HG03103 (cell line): ENCODE measurements around the gene PLD5.
"Not testable (repeated sequence)": the region's sequence is repeated elsewhere in the genome, so short reads cannot be mapped to it uniquely, and the experiment has no call there.

Experiments
- ATAC-seq: cut with Tn5 transposase; IDR thresholded peaks from one replicate; pipeline ENCODE4 v1.9.1; 2021; ENCODE audit warnings: low read depth; ENCODE audit not compliant: unreplicated experiment

The PLD5 gene

DNA sequence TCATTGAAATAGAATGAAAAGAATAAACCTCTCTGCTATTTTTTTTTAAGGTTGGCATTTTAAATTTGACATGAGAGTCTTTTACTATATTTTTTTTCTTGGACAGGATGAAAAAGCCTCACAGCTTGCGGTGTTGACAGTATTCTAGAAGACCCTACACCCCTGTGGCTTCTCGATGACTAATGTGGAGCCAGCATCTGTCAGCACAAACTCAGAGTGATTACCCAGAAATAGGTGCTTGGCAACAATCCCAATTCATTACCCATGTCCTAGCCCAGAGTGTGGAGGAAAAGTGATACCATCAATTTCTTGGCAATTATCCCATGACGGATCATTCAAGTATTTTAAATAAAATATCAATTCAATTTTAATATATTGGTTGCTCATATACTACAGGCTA, 338.8 kb downstream of the PLD5 start:
- no peak for ATAC-seq

GRCh38 chr1:242184955-242185354, 339.5 kb downstream of the PLD5 start:
- no peak for ATAC-seq

DNA sequence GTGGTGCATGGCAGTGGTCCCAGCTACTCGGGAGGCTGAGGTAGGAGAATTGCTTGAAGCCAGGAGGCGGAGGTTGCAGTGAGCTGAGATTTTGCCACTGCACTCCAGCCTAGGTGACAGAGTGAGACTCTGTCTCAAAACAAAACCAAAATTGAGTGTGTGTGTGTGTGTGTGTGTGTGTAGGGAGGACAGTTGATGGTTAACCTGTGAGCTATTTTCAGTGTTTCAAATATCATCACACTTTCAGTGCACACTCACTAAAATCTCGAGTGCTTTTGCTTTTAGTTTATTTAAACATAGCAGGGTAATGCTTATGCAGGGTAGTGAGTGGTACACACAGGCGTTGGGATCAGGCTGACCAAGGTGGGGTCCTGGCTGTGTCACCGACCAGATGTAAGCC, 344.7 kb downstream of the PLD5 start:
- ATAC-seq: peak; percentile 65

DNA sequence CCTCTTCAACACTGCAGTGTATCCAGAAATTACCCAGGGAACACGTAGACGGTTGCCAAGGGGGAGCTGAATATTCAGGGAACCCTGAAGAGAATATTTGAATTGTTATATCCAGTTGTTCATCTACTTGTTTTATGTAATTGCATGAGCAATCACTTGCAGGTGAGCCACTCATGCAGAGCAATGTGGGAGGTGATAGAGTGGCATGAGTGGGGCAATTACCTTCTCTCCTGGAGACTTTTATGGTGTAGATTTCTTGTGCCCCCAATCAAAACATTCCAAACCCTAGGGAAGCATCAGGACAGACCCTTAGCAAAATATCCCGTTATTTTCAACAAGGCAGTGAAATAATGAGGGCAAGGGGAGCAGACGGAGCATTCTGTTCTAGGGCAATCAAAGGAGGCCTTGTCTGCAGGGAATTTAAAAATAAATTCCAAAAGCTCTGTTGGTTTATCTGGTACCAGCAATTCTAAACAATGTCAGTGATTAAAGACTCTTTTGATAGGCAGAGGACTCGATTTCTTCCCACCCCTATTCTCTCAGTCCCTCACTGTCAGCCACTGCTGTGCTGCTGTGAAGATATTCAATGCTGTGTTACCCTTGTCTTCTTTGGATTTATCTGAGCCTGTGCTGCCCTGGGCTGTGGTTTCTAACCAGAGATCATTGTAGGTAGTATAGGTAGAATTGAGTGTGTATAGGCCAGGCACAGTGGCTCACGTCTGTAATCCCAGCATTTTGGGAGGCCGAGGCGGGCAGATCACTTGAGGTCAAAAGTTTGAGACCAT, 345.4 kb downstream of the PLD5 start:
- no peak for ATAC-seq

DNA sequence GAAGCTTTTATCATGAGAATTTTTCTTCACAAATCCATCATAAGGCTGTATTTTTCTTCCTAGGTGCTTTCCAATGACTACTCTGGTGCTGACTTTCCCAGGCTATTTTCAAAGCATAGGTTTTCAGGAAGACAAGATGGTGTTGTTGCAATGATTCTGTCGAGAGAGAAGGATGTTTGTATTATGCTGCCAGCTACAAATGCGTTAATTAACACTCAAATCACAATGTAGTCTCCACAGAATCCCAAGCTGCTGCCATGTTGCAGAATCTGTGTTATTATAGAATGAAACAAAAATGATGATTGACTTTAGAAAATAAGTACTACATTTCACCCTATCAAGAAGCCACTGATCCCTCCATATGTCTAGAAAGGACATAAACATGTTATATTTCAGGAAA, 346.1 kb downstream of the PLD5 start:
- no peak for ATAC-seq

DNA sequence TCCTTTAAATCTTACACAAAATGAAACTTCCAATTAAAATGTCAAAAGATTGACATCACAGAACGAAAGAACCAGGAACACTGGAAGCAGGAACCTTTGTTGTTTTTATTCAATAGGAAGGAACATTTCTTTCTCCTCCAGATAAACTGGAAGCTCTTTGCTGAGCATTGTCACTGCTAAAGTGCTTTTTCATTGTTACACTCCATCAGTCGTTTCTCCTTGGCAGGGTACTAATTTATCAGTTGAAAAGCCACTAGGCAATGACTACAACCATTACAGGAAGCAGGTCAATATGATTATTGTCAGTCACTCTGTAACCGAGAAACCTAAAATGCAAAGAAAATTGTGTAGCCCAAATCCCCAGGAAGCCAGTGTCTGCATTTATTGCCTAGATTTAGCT, 362.4 kb downstream of the PLD5 start:
- ATAC-seq: no peak

GRCh38 chr1:242147096-242147976, 377.2 kb downstream of the PLD5 start:
- no peak for ATAC-seq

DNA sequence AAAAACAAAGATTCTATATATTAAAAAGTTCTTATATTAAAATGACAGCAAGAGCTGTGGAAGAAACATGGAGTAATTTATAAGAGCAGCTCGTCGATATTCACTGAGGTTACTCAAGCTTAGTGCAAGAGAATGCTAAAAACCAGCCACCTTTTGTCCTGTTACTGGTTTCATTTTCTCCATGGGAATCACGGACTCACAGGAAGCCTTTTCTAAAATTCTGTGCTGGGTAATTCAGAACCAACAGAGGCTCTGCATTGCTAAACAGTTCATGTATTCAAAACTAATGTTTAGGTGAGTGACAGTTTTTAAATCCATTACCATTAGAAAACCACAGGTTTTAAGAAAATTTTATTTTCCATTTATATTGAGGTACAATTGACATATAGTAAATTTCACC, 377.8 kb downstream of the PLD5 start:
- ATAC-seq: no peak

DNA sequence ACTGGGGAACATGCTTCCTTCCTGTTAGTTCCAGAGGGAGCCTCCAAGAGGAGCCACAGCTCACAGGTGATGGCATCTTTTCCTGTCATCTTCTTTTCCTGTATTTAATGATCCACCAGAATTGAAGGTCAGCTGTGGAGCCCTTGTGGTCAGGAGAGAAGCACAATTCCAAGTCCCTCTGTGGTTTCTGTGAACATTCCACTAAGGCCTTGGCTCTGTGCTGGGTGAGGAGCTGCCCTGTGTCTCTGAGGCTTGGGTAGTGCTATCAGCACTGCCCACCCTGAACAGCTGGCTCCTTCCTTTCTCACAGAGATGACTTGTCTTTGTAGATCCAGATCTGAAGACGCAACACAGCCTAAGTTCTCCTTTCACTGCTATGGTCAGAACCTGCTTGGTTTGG, 383.7 kb downstream of the PLD5 start:
- ATAC-seq: no peak

- ATAC-seq: no peak
Measured at GRCh38 chr1:242139986-242140385, 384.5 kb downstream of the PLD5 start.

DNA sequence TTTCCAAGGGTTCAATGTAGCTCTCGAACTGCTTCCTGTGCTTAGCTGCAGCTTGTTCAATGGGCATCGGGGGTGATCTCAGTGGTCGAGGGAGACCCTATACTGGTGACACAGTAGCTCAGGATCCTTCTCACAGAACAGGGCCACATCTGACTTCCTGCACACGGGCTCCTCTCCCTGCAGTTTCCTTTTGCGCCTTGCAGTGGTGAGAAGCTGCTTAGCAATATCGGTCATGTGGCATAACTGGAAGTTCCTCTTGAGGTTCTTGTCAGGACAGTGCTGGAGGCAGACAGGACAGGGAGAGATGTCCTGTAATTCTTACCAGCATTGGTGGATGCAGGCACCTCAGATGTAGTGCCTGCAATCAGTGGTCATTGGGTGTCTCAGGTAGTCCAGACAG, 385.1 kb downstream of the PLD5 start:
- ATAC-seq: peak; percentile 64

DNA sequence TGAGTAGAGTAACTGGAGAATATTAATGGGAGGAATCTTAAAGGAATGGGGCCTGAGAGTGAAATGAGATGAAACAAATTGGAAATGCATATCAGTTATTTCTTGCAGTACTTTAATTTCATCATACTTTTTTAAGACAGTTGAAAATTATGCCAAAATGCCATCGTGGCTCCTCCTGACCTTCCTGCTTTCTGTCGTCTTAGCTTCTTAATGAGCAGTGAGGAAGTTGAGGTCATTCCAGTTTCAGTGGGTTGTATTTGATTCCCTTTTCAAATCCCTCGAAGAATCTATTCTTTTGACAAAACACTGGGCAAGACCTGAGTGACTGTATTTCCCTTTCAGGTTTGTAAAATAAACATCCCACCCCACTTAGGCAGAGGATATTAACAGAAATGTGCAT, 390.7 kb downstream of the PLD5 start:
- ATAC-seq: no peak

DNA sequence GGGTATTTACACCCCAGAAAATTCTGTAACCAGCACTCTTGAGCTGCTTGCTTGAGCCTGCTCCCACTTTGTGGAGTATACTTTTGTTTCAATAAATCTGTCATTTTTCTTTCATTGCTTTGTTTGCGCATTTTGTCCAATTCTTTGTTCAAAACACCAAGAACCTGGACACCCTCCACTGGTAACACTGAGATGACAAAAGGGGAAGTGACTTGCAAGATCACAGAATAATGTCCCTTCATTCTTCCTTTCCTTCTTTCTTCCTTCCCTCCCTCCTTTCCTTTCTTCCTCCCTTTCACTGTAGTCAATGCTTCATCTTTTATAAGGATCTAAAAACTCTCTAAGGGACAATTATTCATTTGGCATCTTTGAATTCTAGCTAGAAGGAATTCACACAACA, 391.1 kb downstream of the PLD5 start:
- ATAC-seq: no peak

DNA sequence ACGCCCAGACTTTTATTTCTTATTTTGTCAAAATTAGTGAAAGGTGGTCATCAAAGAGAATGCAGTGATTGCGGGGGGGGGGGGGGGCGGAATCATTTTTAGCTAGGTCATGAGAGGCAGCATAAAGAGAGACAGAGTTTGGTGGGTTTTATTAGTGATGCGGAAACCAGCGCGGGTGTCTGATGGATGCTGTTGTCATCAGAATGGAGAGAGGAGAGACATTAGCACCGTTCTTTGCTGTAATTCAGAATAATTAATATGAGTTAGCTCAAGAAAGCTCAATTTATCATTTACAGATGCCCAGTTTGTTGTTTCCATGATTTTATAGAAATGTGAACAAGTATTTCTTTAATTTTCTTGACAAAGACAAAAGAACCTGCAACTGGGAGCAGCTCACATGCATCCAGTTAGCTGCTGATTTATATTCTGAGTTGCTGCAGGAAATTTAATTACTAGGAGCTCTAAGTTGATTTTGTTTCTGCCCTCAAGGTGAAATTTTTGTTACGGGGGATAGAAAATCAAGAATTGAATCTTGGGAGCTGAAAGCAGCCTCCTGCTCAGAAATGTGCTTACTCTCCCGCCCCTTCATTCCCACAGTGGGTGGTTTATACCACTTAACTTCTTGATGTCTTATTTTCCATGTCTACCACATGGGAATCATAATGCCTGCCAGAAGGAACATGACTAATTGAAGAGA, 392.2 kb downstream of the PLD5 start:
- ATAC-seq: no peak

- no peak for ATAC-seq
Measured at GRCh38 chr1:242128951-242129502, 395.5 kb downstream of the PLD5 start.

DNA sequence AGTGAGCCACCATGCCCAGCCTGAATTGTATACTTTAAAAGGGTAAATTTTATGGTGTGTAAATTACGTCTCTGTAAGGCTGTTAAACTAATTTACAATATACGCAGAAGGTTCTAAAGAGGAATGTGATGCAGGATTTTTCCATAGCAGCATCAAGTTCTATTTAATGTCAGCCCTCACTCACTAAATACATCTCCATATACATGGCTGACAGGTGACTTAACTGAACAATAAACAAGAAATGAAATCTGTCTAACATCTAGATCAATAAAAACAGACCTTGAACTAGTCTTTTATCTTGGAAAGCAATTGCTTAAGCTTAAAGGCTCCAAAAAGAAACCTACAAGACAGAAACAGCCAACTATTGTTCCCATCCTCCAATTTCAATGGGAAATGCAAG, 404.1 kb downstream of the PLD5 start:
- ATAC-seq: no peak

DNA sequence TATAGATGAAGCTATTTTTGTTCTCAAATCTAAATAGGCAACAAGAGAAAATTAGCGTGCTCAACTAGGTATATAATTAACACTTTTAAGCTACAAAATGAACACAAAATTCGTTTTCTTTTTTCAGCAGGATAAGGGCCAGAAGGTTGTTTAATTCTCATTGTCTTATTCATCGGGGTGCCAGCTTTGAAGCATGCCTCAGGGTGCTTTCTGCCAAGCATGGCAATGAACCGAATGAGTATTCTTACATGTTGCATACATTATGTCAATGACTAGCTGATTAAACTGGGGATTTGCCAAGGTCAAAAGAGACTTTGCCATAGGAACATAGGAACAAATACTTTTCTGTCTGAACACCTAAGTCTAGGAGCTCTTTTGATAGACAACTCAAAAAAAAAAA, 423.6 kb downstream of the PLD5 start:
- no peak for ATAC-seq

DNA sequence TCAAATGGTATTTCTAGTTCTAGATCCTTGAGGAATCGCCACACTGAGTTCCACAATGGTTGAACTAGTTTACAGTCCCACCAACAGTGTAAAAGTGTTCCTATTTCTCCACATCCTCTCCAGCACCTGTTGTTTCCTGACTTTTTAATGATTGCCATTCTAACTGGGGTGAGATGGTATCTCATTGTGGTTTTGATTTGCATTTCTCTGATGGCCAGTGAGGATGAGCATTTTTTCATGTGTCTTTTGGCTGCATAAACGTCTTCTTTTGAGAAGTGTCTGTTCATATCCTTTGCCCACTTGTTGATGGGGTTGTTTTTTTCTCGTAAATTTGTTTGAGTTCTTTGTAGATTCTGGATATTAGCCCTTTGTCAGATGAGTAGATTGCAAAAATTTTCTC, 427.2 kb downstream of the PLD5 start:
- not testable (repeated sequence) for ATAC-seq

DNA sequence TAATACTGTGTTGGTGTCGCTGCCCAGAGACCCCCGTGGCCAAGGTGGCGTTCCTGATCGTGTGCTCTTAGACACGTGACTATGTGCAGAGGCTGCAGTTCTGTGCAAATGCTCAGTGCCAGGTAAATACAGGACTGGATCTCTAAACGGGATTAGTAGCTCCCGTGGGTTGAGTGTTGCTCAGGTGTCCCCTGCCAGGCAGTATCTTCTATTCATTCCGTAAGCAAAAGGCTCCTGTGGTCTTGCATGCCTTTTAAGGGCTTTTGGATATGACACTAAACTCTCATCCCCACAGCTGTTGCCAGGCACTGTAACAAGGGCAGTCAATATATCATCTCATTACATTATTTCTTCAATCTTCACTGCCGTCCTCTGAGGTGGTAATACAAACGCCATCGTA, 431.4 kb downstream of the PLD5 start:
- ATAC-seq: no peak

DNA sequence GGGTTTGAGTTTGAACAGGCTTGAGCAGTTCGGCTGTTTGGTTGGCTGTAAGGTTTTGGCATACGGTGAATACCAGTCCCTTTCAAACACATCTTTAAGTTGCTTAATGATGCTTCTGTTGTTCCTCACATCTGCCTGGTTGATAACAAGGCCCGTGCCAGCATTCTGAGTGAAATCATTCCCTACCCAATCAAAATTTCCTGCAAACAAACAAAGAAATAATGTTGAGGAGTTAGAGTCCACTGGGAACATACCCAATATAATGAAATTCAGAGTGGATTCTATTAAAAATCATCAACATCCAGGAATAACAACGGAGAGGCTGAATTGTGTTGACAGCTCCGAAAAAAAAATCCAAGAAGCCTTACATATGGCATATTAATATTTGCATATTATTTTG, 434.6 kb downstream of the PLD5 start:
- ATAC-seq: no peak

DNA sequence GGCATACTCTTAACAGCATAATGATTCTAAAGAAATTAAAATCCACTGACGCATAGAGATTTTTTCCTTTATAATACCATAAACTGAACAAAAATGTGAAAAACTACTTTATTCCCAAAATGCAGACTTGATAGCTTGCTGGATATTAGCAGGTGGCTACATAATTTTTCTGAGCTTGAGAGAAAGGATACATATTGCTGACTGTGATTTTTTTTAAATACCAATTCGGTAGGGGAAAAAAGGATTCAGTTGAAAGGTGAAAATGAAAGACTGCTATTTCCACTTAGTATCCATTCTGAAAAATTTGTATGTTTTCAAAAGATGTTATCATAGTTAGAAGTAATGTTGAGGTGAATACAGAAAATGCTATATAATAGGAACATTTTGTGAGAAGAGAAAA, 435.6 kb downstream of the PLD5 start:
- ATAC-seq: no peak
